ENCODE measurements around the gene SMPD3.

SMPD3 gene

GRCh38 chr16:68401871-68402747, 46.2 kb downstream of the SMPD3 start:
- DNase-seq, result no peak

DNA sequence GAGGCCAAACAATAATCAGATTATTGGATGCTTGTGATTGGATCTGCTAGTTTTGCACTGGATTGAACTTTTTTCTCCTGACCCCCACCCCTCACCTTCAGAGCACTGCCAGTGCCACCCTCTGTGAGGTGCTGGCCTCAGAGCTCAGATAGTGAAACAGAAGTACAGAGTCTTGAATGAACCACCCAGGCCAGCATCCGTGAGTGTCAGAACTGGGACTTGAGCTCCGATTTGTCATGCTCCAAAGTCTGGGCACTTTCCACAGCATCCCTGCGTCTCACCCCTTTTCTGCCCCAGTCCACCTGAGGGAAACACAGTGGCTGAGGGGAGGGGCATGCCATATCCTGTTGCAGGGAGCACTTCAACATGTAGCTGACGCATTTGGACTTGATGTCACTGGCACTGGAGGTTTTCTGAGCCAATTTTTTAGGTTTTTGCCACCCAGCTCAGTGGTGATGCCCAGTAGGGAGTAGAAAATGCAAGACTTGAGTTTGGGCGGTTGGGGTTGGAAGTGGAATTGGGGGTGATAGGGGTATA, 47.3 kb downstream of the SMPD3 start:
- DNase-seq, result no peak

- DNase-seq, result no peak
These were observed 48.0 kb downstream of the SMPD3 start for GRCh38 chr16:68400083-68400923.

- no peak for DNase-seq
These were observed 48.9 kb downstream of the SMPD3 start for GRCh38 chr16:68399456-68399855.

GRCh38 chr16:68397710-68398201, 50.6 kb downstream of the SMPD3 start:
- DNase-seq, result no peak

- peak; percentile 48 to 61 for DNase-seq
These were observed 51.8 kb downstream of the SMPD3 start for GRCh38 chr16:68396481-68396880.

DNA sequence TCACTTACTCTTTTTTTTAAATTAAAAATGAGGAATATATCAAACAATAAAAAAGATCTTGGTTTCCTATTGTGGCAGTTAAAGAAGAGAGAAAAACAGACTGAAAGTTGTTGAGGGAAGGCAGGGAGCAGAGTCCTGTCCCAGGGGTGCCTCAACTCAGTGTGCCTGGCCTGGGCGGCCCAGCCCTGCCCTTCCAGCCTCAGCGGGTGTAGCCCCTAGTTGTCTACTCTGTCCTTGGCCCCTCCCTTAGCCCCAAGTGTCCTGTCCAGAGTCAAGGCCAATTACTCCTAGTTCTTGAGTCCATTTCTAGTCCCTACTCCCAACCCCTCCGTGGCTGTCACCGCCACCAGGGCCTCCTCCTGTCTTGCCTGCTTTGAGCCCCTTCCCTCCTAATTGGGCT, 52.5 kb downstream of the SMPD3 start:
- DNase-seq, result no peak

GRCh38 chr16:68395167-68395786, 53.0 kb downstream of the SMPD3 start:
- DNase-seq, result no peak

GRCh38 chr16:68393333-68393732, 55.0 kb downstream of the SMPD3 start:
- no peak for DNase-seq

DNA sequence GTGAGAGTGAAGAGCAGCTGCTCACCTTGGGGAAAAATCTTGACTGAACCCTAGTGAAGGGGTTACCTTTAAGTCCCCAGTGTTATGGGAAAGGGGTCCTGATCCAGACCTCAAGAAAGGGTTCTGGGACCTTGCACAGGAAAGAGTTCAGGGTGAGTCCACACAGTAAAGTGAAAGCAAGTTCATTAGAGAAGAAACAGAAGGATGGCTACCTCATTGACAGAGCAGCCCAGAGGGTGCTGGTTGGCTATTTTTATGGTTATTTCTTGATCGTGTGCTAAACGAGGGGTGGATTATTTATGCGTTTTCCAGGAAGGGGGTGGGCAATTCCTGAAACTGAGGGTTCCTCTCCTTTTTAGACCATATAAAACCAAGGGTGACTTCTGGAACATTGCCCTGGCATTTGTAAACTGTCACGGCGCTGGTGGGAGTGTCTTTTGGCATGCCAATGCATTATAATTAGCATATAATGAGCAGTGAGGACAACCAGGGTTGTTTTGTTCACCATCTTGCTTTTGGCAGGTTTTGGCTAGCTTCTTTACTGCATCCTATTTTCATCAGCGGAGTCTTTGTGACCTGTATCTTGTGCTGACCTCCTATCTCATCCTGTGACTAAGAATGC, 58.4 kb downstream of the SMPD3 start:
- no peak for DNase-seq

DNA sequence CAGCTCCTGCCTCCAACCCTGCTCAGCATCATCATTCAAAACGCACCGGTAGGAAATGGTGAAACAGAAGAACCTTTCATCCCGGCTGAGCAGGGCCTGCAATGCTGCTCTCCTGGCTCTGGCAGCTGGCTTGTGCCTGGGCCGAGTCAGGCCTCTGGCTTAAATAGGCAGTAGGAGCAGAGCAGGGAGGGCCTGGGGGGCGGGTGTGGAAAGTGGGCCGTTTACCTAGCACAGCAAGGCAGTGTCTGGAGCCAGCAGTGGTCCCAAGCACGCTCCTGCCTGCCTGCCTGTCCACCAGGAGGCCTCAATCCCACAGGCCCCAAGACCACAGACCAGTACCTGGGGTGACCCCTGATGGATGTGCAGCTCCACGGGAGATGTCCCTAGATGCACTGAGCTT, 59.3 kb downstream of the SMPD3 start:
- DNase-seq, result no peak

DNA sequence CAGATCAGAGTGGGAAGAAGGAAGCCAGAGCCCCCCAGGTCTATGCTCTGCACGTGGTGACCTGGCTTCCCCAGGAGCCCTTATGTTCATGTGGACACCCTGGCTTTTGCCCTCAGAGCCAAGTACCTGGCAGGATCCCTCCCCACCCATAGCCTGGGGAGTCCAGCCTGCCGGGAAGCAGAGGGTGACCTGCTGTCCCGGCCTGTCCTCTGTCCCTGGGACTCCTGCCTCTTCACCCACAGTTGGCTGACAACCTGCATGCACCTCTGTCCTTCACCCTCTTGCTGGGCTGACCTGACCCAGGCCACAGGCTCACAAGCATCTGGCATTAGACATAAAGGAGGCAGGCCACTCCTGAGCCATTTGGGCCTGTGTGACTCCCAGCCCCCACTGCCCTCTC, 60.2 kb downstream of the SMPD3 start:
- no peak for DNase-seq

DNA sequence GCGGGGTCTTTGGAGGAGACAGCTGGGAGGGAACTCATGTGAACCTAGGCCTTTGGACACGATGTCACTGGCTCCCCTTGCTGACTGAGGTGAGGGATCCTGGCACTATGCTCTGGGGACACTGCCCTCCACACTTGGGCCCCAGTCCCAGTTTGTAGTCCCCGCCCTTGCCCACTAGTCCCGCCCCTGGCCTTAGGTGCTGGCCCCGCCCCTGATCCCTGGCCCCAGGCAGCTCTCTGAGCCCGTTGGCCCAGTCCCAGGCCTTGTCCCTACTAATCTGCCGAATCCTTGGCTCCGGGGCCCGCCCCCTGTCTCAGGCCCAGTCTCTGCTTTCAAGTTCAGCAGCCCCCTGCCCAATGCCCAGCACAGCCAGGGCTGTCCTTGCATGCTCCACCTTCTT, 61.0 kb downstream of the SMPD3 start:
- no peak for DNase-seq

GRCh38 chr16:68386628-68387027, 61.7 kb downstream of the SMPD3 start:
- no peak for DNase-seq

DNA sequence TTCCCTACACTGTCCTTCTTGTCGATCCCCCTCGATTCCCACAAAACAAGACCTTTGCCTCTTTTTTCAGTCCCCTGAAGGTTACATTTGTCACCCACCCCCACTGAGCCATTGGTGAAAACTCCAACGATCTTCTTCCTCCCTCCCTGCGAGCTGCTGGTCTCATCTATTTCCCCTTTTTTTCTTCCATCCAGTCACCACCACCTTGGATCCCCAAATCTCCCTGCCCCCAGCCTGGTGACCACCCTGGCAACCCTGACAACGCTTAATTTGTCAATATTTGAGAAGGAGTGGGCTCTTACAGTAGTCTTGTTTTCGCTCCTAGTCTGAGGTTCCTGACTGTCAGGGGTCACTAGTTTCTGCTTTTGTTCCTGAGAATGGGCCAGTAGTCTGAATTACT, 62.9 kb downstream of the SMPD3 start:
- DNase-seq, result no peak

DNA sequence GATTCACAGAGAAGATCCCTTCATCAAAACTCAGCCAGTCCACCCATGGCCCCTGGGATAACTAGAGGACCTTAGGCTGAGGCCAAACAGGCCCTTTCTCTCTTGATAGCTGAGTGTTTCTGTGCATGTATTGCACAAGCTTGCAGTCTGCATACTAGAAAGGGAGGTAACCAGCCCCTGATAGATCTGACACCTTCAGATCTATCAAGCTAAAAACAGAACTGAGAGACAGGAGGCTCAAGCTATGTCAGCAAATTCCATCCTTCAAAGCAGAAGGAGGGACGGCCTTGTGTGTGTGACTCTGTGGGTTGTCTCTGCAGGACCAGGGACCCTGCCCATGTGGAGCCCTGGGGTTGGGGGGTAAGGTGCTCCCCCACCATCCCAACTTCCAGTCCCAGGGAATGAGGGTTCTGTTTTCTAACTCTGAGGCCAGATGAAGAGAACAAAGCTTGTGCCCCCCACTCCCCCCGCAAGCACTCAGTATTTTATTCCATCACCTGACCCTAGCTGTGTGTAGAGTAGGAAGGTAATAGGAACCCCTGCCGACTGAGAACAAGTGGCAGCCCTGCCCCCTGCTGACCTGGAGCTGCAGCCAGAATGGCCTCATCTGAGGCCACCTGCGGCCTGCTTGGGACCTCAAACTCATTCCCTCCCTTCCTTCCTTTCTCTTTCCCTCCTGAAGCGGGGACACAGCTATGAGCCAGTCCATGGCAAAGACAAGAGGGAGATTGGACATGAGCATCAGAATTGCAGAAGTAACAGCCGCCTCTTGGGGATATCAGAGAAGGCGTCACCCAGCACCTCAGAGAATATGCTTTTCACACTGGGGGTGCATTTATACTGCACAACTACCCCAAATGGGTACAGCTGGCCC, 63.8 kb downstream of the SMPD3 start:
- DNase-seq, result no peak

DNA sequence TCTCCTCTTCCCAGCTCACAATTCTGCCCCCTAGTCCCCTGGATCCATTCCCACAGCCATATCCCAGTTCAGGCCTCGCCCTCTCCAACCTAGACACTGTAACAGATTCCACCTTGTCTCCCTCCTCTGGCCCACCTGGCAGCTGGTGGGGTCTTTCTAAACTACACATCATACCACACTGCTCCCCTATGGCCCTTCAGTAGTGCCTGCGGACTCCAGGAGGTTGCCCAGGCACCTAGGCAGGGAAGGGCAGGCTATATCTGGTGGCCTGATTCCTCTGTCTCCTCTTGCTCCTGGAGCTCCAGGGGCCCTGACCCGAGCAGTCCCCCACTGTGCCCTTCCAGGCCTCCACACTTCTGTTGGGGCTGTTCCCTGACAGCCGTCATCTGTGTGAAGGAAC, 64.5 kb downstream of the SMPD3 start:
- no peak for DNase-seq

DNA sequence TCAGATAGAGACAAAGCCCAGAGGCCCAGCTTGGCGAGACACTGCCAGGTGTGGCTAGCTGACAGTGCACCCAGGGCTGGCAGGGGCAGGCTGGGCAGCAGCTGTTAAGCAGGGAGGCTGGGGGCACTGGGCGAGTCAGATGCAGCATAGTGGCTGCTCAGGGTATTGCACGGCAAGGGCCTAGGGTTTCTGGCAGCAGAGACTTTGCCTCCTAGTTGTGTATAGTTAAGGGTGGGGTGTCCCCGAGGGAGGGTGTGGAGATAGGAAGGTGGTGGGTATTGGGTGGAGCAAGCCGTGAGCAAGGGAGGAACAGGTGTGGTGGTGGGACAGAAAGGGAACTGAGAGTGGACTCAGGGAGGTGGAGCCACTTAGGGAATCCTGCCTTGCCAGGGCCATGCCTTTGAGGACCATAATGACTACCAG, 66.0 kb downstream of the SMPD3 start:
- DNase-seq, result no peak

GRCh38 chr16:68381363-68381724, 67.0 kb downstream of the SMPD3 start:
- no peak for DNase-seq

DNA sequence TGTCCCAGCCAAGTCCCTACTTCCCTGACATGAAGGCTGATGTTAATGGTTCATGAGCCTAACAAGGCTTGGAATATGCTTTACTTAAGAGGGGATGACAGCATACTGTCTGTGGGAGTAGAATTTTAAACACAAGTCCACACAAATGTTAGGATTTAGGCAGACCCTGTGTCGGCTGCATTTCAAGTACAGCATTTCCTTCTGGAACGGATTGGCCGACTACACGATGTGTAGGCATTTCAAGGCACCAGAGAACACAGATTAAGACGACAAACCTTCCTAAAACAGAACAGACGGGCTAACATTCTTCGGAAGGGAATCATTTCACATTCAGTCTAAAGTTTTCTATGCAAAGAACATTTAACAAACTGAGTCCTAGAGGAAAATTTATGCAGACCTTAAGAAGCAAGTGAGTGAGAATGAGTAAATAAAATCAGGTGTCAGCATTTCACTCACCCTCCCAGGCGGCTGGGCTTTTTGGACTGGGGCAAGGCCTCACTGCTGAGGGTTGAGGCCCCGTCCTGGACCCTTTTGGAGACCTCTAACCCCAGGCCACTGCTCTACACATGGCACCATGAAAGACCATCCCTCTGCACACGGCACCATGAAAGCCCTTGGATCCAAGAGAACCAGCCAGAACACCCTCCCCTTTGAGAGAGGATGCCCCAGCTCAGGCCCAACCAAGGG, 67.5 kb downstream of the SMPD3 start:
- no peak for DNase-seq

GRCh38 chr16:68380348-68380670, 68.0 kb downstream of the SMPD3 start:
- no peak for DNase-seq
